K562 (cell line): ENCODE measurements around the gene FLAD1. TPM values are rescaled to one million over a fixed set of nuclear protein-coding genes. Genes with fewer than 3 reads are reported as not detected.

Experiments used
- ARHGAP35 ChIP-seq: fragments of 450-650 bp; IDR thresholded peaks from 2 replicates; pipeline ENCODE4 v1.6.1; 2018; ENCODE audit not compliant: partially characterized antibody
- ATF4 ChIP-seq: fragments of 450-650 bp; formaldehyde crosslinking; IDR thresholded peaks from 2 replicates; pipeline ENCODE4 v1.4.0; 2022; ENCODE audit warnings: mild to moderate bottlenecking, moderate library complexity
- CBX2 ChIP-seq: fragments of 200-600 bp; sonication (generic); IDR thresholded peaks from one replicate; pipeline ENCODE4 v1.6.1; 2012; ENCODE audit warnings: mild to moderate bottlenecking, low read length, inconsistent platforms; ENCODE audit not compliant: insufficient read depth, poor library complexity, severe bottlenecking
- DNMT1 ChIP-seq: fragments of 450-650 bp; IDR thresholded peaks from 2 replicates; pipeline ENCODE4 v1.6.1; 2016; ENCODE audit warnings: antibody characterized with exemption, mild to moderate bottlenecking
- E2F3 ChIP-seq: fragments of 250-450 bp; sonication (Bioruptor Pico); IDR thresholded peaks from 2 replicates; pipeline ENCODE4 v1.4.0; 2020; ENCODE audit warnings: mild to moderate bottlenecking
- NCOA6 ChIP-seq: fragments of 450-650 bp; IDR thresholded peaks from 2 replicates; pipeline ENCODE4 v1.6.1; 2017; ENCODE audit warnings: mild to moderate bottlenecking
- NR2F6 ChIP-seq: fragments of 450-650 bp; formaldehyde crosslinking; IDR thresholded peaks from 2 replicates; pipeline ENCODE4 v1.4.0; 2020; ENCODE audit warnings: mild to moderate bottlenecking
- PHTF2 ChIP-seq: fragments of 250-450 bp; sonication (Bioruptor Pico); IDR thresholded peaks from 2 replicates; pipeline ENCODE4 v1.5.0; 2021; ENCODE audit warnings: mild to moderate bottlenecking
- SMARCC2 ChIP-seq: fragments of 450-650 bp; IDR thresholded peaks from 2 replicates; pipeline ENCODE4 v1.6.1; 2017; ENCODE audit warnings: antibody characterized with exemption, moderate library complexity, mild to moderate bottlenecking, low read depth
- ZFX ChIP-seq: sonication (generic); formaldehyde crosslinking; IDR thresholded peaks from 2 replicates; pipeline ENCODE4 v1.8.0; 2022; ENCODE audit warnings: mild to moderate bottlenecking, missing genetic modification reagents, moderate library complexity
- ZNF263 ChIP-seq: sonication (generic); formaldehyde crosslinking; IDR thresholded peaks from 2 replicates; pipeline ENCODE4 v1.8.0; 2022; ENCODE audit warnings: mild to moderate bottlenecking, missing genetic modification reagents, borderline replicate concordance
- ZNF280B ChIP-seq: fragments of 250-450 bp; sonication (Bioruptor Pico); IDR thresholded peaks from 2 replicates; pipeline ENCODE4 v1.5.1; 2021; ENCODE audit warnings: mild to moderate bottlenecking
- ZNF507 ChIP-seq: conservative IDR thresholded peaks from 2 replicates; pipeline ENCODE4 v1.6.1; 2017; ENCODE audit warnings: missing genetic modification characterization, missing compliant biosample characterization
- ZNF740 ChIP-seq, 3 experiments: fragments of 200-800 bp in 1 of 3; sonication (Bioruptor generic) in 1 of 3; sonication (generic) in 1 of 3; formaldehyde crosslinking in 1 of 3; IDR thresholded peaks; 2 replicates each; pipeline versions ENCODE4 v1.6.1 to v1.8.0; 2016 to 2022; ENCODE audit warnings: mild to moderate bottlenecking in 2 of 3, missing compliant biosample characterization in 2 of 3, missing genetic modification characterization in 2 of 3, missing genetic modification reagents in 1 of 3
- ZNF76 ChIP-seq: fragments of 250-450 bp; sonication (Bioruptor Pico); IDR thresholded peaks from 2 replicates; pipeline ENCODE4 v1.4.0; 2020; ENCODE audit warnings: mild to moderate bottlenecking, moderate library complexity, borderline replicate concordance
- ZNF780A ChIP-seq: fragments of 250-450 bp; sonication (Bioruptor Pico); IDR thresholded peaks from 2 replicates; pipeline ENCODE4 v1.5.0; 2021; ENCODE audit warnings: mild to moderate bottlenecking
- polyA plus RNA-seq, 8 experiments: library from polyadenylated mRNA; depleted of rRNA in 4 of 8; stranded (reverse) in 5 of 8; unstranded in 3 of 8; fragments of >200 nt; fragmentation: Nextera tagmentation in 2 of 8; fragmentation: Illumina TruSeq in 1 of 8; extraction: Ambion mirVana in 2 of 8; extraction: Trizol in 1 of 8; gene quantifications; 2 replicates each; pipeline versions ENCODE4 v1.2.1 to v1.2.3, GENCODE V29; 2011 to 2014; ENCODE audit warnings: inconsistent platforms in 1 of 8, missing spikeins in 1 of 8
- total RNA-seq, 7 experiments: library from RNA; depleted of rRNA in 6 of 7; stranded (reverse); fragments of >200 nt in 6 of 7; fragmentation: Illumina TruSeq in 2 of 7; extraction: Trizol in 2 of 7; gene quantifications; 2 replicates each; pipeline versions ENCODE4 v1.2.1 to v1.2.3, GENCODE V29; 2011 to 2021; ENCODE audit warnings: low replicate concordance in 1 of 7
- TF ChIP-seq, protein P1 (sequence below), 2 experiments: fragments of 450-650 bp in 1 of 2; IDR thresholded peaks; 2 replicates each; pipeline ENCODE4 v1.6.1; 2011 to 2017; ENCODE audit warnings: low read depth in 2 of 2, antibody characterized with exemption in 1 of 2, borderline replicate concordance in 1 of 2, low read length in 1 of 2, mild to moderate bottlenecking in 1 of 2, mixed read lengths in 1 of 2; ENCODE audit not compliant: control insufficient read depth in 1 of 2

Gene FLAD1
- total and polyA plus RNA-seq, 9 of the 15 experiments (the other 6 are each of a cell fraction or from before 2014, with no cell fraction given): 24.9 to 85.8 (median 67.0) TPM

DNA sequence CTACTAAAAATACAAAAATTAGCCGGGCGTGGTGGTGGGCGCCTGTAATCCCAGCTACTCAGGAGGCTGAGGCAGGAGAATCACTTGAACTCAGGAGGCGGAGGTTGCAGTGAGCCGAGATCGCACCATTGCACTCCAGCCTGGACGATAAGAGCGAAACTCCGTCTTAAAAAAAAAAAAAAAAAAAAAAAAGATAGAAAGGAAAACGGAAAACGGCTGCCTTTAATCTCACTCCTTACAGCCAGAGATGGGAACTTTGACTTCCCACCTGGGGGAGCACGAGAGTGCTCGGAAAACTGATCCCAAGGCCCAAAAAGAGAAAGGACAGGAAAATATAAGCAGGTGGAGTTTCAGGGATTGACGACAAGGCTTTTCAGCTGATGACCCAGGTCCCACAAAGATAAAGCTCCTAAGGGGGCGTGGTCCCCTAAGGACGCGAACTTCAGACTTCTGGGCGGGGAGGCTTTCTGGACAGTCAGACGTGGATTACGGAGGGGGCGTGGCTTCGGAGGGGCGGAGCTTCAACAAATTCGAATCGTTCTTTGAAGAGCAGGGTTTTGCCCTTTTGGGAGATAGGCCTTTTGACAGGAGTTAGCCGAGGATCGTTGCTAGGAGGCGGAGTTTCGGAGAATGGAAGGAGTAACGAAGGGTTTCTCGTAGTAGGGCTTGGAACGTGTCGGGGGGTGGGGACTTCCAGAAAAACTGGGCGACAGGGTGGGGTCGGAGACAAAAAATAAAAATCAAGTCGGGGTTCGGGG lies 9.6 kb upstream of the FLAD1 start (continued):
- TF ChIP-seq, protein P1, sequence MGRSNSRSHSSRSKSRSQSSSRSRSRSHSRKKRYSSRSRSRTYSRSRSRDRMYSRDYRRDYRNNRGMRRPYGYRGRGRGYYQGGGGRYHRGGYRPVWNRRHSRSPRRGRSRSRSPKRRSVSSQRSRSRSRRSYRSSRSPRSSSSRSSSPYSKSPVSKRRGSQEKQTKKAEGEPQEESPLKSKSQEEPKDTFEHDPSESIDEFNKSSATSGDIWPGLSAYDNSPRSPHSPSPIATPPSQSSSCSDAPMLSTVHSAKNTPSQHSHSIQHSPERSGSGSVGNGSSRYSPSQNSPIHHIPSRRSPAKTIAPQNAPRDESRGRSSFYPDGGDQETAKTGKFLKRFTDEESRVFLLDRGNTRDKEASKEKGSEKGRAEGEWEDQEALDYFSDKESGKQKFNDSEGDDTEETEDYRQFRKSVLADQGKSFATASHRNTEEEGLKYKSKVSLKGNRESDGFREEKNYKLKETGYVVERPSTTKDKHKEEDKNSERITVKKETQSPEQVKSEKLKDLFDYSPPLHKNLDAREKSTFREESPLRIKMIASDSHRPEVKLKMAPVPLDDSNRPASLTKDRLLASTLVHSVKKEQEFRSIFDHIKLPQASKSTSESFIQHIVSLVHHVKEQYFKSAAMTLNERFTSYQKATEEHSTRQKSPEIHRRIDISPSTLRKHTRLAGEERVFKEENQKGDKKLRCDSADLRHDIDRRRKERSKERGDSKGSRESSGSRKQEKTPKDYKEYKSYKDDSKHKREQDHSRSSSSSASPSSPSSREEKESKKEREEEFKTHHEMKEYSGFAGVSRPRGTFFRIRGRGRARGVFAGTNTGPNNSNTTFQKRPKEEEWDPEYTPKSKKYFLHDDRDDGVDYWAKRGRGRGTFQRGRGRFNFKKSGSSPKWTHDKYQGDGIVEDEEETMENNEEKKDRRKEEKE (IDR thresholded peaks at IDR 0.05; ENCODE audit: borderline replicate concordance in 1 of 2, control insufficient read depth in 1 of 2, low read depth in 2 of 2, low read length in 1 of 2): 0 out of 4 replicates have a peak, but pooled peaks of 1 of the 2 experiments have one; percentile 29
- TF ChIP-seq SMARCC2 (no peak; the same call in 1 of the 2 replicates), NR2F6 (CRISPR knock-in tag) (no peak), ZNF263 (CRISPR knock-in tag) (peak; percentile 34; the same call in 1 of the 2 replicates), ZNF76 (CRISPR knock-in tag) (no peak), ZFX (CRISPR knock-in tag) (no peak), NCOA6 (no peak), ATF4 (CRISPR knock-in tag) (no peak), CBX2 (no peak), E2F3 (CRISPR knock-in tag) (no peak), ZNF740 (CRISPR knock-in tag; IDR thresholded peaks at IDR 0.05) (no peak), ZNF740 (tag; IDR thresholded peaks at IDR 0.05) (no peak), ZNF507 (tag) (no peak), ZNF280B (CRISPR knock-in tag) (no peak), ZNF780A (CRISPR knock-in tag) (no peak), DNMT1 (0 out of 2 replicates have a peak, but pooled peaks have one; percentile 36), PHTF2 (CRISPR knock-in tag) (no peak), ARHGAP35 (no peak)
